HG03439 (cell line): ENCODE results near the gene MYZAP.

Experiments
- ATAC-seq: cut with Tn5 transposase; IDR thresholded peaks from one replicate; pipeline ENCODE4 v1.9.1; 2021; ENCODE audit warnings: mild to moderate bottlenecking, moderate library complexity; ENCODE audit not compliant: unreplicated experiment

MYZAP gene, protein sequence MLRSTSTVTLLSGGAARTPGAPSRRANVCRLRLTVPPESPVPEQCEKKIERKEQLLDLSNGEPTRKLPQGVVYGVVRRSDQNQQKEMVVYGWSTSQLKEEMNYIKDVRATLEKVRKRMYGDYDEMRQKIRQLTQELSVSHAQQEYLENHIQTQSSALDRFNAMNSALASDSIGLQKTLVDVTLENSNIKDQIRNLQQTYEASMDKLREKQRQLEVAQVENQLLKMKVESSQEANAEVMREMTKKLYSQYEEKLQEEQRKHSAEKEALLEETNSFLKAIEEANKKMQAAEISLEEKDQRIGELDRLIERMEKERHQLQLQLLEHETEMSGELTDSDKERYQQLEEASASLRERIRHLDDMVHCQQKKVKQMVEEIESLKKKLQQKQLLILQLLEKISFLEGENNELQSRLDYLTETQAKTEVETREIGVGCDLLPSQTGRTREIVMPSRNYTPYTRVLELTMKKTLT

DNA sequence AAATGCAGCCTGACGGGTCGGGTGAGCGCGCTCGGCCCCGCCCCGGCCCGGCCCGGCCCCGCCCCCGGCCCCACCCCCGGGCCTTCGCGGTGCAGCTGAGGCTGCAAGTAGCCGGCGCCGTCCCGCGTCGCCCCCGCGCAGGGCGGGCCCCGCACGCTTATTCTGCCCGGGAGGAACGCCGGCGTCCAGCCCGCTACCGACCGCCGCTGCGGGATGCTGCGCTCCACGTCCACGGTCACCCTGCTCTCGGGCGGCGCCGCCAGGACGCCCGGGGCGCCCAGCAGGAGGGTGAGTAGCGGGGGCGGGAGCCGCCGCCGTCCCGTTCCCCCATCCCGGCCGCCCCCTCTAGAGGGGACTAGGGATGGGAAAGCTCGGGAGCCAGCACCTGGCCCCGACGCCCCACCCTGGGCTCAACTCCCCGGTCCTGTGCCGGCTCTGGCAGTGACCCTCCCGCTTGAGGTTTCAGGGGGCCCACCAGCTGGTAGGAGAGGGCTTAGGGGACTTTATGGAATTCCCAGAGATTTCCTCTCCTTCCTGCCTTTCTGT, at the start of gene MYZAP:
MYZAP (plus strand) TSS at position 83 of the 546 bp plus-strand sequence; CDS start at position 214, 131 bp downstream.
- ATAC-seq = no peak

DNA sequence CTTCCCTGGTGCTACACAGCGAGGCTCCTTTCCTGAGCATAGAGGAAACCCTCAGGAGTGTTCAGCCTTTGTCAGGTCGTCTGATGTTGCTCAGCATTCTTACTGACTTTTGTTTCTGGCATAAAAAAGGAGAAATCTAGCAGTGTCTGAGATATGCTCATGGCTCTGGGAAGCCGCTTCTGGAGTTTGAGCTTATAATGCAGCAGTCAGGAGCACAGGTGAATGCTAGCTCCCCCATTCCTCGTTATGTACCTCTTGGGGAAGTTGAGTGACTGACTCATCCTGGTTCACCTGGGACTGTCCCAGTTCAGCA, 49.2 kb upstream of the MYZAP start:
- ATAC-seq = no peak

DNA sequence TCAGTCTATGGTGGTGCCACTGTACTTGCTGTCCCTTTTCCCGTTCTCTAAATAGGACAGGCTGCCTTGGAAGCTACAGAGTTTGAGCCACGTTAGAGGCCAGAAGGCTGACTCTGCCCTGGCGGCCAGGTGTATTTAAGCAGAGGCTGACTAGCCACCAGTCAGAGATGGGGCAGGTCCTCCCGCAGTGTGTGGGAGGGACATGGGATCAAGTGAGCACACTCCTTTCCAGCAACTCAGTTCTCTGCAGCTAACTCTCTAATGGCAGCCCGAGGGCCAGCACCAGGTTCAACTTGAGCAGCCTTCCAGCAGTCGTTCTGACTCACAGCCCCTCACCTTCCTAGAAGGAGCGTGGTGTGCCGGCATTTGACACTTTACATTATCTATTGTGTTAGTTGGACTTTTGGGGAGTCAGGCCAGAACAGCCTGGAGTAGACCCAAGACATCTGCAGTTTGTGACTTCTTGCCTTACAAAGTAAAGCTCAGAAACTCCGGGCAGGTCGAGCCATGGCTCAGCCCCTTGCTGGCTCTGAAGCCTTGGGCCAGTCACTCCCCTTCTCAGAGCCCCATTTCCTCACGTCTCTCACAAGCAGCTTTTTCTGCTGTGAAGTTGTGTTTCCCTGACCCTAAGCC, 46.7 kb upstream of the MYZAP start:
- no peak for ATAC-seq

DNA sequence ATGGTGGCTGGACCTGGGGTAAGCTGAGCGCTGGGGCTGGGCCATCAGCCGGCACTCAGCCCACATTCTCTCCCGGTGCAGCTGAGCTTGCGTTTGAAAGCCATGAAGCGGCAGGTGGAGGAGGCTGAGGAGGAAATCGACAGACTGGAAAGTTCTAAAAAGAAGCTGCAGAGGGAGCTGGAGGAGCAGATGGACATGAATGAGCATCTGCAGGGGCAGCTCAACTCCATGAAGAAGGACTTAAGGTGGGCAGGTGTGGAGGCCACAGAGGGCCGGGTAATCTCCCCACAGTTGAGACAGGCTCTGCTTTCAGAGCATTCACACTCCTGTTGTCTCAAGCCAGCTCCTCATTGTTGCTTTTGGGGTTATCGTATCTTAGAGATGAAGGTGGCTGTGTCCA, 45.7 kb upstream of the MYZAP start:
- ATAC-seq = no peak

DNA sequence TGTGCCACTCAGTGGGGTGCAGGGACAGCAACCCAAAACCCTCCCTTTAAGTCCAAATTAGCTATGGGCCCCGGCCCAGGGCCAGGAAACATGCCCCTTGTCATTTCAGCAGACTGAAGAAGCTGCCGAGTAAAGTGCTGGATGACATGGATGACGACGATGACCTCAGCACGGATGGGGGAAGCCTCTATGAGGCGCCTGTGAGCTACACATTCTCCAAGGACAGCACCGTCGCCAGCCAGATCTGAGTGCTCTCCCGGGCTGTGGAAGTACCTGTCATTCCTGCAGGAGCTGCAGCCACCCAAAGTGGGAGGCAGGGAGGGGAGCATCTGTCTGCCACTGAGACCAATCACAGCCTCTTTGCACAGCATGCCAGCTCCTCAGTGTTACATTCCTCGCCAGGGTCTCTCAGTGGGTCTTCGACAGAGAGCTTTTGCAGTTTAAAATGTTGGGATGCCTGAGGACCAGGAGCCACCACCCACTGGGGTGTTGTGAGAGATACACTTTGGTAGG, 44.4 kb upstream of the MYZAP start:
- ATAC-seq = no peak

DNA sequence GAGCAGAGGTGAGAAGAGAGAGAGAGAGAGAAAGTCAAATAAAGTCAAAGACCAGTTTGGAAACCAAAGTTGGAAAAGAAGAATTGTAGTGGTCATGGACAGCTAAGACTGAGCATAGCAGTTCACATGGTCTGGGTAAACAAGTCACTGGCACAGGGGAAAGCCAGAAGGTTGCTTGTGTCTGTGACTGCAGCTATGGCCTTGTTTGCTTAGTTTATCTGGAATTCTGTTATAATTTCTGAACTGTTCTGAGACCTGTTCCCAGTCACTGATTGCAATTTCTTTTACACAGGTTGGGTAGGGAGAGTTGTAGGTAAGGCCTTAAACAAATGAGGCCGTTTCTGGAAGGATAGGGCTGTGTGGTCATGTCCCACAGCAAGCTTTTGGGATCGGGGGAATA, 43.4 kb upstream of the MYZAP start:
- no peak for ATAC-seq

DNA sequence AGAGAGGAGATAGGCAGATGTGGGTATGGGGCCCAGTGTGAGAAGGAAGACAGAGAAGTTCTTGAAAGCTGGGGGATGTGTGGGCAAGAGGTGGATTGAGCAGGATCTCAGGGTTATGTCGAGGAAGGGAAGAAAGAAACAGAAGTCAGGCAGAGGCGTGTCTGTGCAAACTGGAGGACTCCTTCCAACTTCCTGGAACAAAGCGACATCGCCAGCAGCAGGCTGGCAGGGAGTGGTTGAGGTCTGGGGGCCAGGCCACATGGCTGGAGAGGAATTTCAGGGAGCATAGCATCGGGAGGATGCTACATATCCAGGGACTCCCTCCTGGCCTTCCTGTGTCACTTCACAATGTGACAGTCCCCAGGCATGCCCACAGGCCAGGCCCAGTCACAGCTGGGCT, 42.9 kb upstream of the MYZAP start:
- no peak for ATAC-seq

DNA sequence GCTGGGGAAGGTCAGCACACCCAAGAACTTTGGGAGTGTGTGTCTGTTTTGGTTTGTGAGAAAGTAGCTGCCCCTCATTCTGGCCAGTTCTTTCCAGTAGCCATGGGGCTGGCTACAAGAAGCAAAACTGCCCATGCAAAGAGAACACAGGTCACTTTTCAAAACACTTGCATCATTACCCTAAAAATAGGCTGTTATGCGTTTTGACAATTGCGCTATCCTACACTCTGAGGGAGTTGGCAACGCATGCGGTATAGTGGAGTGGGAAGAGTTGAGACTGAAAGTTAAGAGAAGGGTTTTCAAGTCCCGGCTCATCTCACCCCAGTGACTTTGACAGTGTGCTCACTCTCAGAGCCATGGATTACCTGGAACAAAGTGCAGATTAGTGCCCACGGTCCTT, 41.8 kb upstream of the MYZAP start:
- no peak for ATAC-seq

DNA sequence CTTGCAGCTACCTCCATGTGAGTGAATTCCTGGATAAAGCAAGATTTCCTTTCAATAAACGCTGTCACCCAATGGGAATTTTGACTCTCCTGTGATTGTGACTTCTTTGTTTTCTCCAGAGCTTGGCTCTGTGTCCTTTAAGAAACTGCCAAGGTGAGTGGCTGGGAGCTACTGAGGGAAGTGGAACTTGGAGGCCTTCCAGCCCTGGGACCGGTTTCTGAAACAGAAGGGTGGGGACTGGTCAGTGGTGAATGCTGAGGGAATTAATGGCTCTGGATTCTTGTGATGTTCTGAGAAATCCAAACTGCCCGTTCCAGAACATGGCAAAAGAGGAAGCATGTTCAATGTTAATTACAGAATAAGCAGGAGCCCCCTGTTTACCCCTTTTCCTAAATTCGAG, 41.1 kb upstream of the MYZAP start:
- no peak for ATAC-seq

DNA sequence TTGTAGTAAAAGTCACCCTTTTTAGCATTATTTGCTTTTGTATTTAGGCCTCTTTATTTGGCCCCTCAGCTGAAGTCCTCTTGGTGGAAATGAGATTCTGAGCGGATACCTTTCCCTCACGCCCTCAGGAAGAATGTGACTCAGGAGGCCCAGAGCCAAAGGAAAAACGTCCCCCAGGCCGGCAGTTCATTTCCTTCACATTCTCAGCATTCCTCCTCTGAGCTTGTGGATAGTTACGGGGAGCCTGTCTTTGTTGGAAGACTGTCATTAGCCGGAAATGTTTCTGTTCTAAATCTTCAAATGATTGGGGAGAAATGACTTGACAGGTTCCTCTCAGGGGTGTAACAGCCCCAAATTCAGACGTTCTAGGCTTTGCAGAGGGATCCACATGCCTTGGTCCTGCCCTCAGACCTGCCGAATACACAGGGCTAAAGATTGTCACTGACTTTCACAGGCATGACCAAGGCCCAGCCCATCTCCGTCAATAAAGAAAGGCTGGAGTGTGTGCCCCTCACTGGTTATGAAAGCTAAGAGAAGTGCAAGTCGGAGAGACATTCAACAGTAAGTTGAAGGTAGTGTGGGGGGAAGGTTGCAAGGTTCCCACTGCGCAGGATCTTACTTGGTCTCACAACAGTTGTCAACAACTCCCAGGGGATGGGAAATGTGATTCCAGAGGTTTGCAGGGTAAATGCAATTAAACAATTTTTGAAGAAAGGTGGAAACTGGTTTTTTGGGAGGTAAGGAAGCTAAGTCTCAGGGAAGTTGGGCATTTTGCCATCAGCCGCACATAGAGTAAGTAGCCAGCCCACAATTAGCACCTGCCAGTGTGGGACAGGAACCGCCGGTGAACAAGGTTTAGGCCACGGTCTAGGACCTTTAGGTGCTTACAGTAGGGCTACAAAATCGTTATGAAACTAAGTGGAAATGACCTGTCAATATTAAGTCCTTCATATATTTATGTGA, 39.7 kb upstream of the MYZAP start:
- no peak for ATAC-seq

DNA sequence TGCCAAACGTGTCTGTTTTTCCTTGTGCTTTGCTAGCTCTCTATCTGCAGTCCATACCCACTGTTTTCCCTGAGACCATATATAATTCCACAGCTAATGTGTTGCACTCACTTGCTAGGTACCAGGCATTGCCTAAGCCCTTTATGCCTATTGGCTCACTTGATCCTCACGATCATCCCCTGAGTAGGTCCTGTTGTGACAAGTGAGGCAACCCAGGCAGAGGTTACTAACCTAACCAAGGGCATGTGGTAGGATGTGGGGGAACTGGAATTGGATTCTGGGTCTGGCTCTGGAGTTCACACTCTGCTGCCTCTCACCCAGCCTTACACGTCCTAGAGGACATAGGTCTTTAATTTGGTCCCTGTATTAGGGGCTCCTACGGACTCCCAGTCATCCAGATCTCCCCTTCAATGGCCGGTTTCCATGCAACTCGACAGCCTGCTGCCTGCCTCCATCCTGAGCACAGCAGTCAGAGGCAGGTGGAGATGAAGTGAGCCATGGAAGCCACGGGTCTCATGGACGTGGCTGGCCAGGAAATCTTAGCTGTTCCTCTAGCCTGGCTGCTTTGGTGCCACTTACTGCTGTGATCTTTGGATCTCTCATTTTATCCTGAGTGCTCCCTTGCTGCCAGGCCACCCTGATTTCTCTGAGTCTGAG, 38.9 kb upstream of the MYZAP start:
- no peak for ATAC-seq

DNA sequence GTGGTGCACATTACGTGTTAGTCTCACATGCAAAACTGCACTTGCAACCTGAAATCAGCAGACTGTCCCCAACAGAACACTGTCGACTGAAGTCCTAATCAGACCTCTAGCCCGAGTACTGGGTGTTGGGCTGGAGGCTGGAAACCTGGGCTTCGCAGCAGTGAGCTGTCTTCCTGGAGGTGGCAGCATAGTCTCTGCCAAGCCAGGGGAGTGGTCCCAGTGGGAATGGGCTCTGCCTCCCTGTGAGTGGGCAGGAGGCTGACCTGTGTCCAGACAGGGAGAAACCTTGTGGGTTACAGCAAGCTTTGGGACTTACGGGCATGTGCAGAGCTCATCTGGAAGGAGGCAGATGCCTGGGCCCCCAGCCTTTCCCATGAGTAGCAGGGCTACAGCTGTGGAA, 38.2 kb upstream of the MYZAP start:
- ATAC-seq = no peak

DNA sequence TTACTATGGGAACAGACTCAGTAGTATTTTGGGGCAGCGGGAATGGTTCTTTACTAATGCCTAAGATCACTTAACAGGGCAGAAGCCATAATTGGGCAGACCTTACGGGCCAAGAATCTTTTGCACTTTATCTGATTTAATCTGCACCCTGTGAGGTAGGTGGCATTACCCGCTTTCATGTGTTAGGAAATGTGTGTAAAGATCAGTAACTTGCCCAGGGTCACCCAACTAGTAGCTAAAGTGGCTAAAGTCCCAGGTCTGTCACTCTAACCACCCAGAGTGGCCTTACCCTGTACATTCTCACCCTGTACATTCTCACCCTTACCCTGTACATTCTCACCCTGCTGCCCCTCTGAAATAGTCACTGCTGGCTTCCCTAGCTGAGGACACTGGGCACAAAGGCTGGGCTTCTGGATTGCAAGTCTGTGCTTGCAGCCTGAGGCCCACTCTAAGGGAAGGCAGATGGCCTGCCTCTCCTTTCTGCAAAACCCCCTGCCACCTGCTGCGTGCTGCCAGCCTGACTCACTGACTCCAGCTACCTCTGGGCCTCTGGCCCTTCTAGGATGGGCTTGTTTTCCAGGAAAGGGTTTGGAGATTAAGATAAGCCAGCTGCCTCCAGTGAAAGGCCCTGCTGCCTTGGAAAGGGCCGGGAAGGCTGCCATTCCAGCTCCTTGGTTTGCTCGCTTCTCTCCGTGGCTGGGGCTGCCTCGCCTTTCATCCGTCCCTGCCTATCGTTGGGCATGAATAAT, 37.5 kb upstream of the MYZAP start:
- ATAC-seq = no peak

DNA sequence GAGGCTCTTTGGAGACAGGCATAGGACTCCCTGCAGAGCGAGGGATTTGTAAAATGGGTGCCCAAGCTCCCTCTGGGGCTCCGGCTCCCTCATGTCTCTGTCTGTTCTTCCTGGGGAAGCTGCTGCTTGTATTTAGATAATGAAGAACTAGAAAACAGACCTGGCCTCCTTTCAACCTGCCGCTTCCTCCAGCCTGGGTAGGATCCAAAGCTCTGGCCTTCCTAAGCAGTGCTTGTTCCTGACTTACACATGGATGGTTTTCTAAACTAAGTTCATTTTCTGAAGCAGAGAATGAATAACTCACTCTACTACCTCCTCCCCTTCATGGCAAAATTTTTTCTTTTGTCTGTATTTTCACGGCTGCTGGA, 36.9 kb upstream of the MYZAP start:
- ATAC-seq = no peak

DNA sequence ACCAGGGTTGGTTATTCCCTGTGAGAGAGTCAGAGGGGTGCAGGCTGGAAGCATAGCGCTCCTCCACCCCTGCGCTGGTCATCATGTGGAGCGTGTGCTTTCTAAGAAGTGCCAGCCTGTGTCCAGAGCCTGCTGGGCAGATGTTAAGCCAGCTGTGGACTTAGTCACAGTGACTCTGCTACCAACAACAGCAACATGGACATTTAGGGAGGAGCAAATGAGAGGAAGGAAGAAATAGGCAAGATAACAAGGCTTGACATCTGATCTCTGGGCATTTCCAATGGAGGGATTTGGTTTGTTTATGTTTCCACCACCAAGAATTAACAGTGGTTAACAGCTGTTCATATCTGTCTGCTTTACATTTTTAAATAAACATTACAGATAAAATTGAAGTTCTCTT, 36.4 kb upstream of the MYZAP start:
- no peak for ATAC-seq

DNA sequence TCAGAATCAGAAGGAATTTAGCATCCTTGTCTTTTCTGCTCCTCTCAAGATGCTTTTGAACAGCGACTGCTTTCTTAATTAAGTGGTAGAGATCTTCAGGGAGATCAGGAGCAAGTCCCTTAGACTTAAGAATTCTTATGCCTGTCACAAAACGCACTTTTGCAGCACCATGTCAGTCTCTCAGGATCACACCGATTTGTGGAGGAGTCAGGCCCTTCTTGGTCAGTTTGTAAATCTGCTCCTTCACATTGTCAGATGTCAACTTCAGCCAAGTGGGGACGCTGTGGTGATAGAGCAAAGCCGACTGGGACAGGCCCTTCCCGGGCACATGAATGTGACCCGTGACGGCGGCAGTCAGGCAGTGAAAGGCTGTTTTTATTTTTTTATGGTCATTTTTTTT, 35.7 kb upstream of the MYZAP start:
- ATAC-seq = no peak

DNA sequence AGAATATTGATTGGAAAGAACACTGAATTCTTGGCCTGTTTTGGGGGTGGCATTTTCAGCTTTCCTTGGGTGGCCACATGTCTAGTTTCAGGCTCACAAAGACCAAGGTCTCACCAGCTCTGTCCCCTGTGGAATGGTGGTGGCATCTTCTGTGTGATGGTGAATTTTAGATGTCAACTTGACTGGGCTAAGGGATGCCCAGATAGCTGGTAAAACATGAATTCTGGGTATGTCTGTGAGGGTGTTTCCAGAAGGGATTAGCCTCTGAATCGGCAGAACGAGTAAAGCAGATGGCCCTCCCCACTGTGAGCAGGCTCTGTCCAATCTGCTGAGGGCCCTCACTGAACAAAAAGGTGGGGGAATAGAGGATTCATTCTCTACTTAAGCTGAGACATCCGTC, 34.4 kb upstream of the MYZAP start:
- ATAC-seq = no peak

DNA sequence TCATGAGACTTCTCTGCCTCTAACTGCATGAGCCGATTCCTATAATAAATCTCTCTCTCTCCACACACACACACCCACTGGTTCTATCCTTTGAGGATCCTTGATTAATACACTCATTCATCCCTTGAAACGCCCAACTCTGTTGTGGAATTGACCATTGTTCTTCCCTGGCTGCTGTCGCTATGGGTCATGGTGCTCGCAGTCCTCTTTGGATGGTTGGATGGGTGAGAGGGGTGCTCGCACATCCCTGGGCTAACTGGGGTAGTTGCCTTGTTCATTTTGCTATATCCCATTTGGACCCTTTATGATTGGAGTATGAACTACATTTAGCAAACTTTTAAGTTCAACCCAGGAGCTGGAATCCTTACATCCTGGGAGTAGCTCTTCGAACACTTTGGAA, 33.9 kb upstream of the MYZAP start:
- no peak for ATAC-seq

DNA sequence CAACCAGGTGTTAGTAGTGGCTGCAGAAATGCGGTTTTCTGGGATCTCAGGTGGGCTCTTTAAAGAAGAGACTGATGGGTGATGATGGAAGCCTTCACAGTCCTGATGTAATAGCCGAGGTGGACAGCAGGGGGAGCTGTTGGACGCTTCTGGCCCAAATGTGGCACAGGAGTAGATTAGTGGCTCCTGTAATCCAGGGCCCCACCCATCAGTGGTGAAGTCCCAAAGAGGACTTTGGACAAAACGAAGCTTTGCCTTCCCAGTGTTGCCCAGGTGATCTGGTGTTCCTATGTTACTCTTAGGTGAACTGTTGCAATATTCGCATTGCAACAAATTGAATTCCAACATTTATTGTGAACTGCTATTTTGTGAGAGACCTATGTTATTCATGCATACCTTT, 31.8 kb upstream of the MYZAP start:
- ATAC-seq = no peak
